ENCODE measurements around the gene SMIM7. TPM values are rescaled to one million over a fixed set of nuclear protein-coding genes. Genes with fewer than 3 reads are reported as not detected.

The SMIM7 gene
- total RNA-seq, 1 donor from 2014 or later = 60.9 TPM

DNA sequence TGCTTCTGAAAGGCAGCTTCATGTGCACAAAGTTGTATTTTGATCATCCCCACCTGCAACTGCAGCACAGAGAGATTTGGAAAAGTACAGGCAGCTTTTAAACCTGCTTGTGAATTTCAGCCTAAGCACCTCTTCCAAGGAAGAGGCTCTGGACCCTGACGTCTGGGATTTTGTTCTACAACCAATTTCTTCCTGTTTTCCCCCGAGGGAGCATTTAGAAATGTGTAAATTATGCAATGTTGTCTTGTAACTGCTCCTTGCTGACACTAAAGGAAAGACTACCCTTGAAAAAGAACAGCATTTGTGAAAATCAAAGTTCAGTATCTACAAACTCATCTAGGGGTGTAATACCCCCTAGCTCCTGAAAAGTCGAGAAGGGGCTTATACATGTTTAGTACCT is 47.3 kb downstream of the SMIM7 start:
- no peaks in the 10 kb centered on the region for H3K9me3 Mint-ChIP-seq
- no peaks in the 10 kb centered on the region for H3K36me3 Mint-ChIP-seq (ENCODE audit: low read depth)
- no peaks in the 10 kb centered on the region for H3K27me3 Mint-ChIP-seq (ENCODE audit: low read depth)
- no peak for DNase-seq (ENCODE audit: low spot score)
- intact Hi-C loops (cut with micrococcal nuclease) = no loop called here
- H3K4me1 Mint-ChIP-seq (ENCODE audit: low read depth) = peaks cover 47% of the 10 kb centered on the region
- no peak overlapping the region for H3K4me3 Mint-ChIP-seq (ENCODE audit: low read depth)
- no peak overlapping the region for H3K27ac Mint-ChIP-seq

DNA sequence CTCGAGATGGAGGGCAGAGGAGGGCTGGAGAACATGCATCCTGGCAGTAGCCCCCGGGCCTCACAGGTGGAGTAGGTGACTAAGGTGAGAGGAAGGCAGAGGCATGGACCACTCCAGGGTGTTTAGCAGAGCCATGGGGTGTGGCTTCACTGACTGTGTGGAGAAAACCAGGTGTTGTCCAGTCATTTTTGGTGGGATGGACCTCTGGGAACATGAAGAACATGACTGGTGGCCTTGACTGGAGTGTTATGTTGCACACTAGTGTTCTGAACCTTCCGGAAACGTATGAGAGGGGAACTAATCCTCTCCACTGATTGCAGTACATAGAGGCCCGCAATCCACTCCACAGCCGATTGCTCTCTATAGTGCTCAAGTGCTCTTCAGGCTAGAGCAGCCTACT is 48.8 kb downstream of the SMIM7 start:
- DNase-seq (ENCODE audit: low spot score) = no peak
- H3K4me1 Mint-ChIP-seq (ENCODE audit: low read depth) = peaks cover 36% of the 10 kb centered on the region
- H3K27ac Mint-ChIP-seq = no peak overlapping the region
- no peaks in the 10 kb centered on the region for H3K9me3 Mint-ChIP-seq
- H3K36me3 Mint-ChIP-seq (ENCODE audit: low read depth) = no peaks in the 10 kb centered on the region
- H3K27me3 Mint-ChIP-seq (ENCODE audit: low read depth) = no peaks in the 10 kb centered on the region
- H3K4me3 Mint-ChIP-seq (ENCODE audit: low read depth) = no peak overlapping the region
- intact Hi-C loops (cut with micrococcal nuclease) = no loop called here

DNA sequence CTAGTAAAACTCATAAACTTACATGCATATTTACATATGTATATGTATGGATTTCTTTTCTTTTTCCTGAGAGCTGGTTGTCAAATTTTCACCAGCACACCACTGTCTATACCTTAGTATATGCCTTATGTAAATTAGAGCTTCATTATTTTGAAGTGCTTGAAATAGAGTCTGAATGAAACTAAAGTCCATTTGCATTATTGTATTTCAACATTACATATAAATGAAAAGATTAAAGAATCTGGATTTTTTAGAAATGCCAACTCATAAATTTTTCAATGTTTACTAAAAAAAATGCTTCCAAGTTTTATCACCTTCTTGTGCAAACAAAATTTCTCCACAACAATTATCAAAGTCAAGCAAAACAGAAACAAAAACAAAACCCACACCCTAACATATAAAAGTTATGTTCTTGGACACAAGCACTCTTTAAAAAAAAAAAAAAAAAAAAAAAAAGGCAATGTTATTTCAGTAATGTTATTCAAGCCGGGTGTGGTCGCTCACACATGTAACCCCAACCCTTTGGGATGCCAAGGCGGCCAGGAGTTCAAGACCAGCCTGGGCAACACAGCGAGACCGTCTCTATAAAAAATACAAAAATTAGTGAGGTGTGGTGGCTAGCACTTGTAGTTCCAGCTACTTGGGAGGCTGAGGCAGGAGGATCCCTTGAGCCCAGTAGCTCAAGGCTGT is 50.3 kb downstream of the SMIM7 start:
- no peaks in the 10 kb centered on the region for H3K27me3 Mint-ChIP-seq (ENCODE audit: low read depth)
- peaks cover 28% of the 10 kb centered on the region for H3K4me1 Mint-ChIP-seq (ENCODE audit: low read depth)
- intact Hi-C loops (cut with micrococcal nuclease) = no loop called here
- DNase-seq (ENCODE audit: low spot score) = no peak
- H3K27ac Mint-ChIP-seq = no peak overlapping the region
- no peak overlapping the region for H3K4me3 Mint-ChIP-seq (ENCODE audit: low read depth)
- H3K9me3 Mint-ChIP-seq = no peaks in the 10 kb centered on the region
- no peaks in the 10 kb centered on the region for H3K36me3 Mint-ChIP-seq (ENCODE audit: low read depth)

DNA sequence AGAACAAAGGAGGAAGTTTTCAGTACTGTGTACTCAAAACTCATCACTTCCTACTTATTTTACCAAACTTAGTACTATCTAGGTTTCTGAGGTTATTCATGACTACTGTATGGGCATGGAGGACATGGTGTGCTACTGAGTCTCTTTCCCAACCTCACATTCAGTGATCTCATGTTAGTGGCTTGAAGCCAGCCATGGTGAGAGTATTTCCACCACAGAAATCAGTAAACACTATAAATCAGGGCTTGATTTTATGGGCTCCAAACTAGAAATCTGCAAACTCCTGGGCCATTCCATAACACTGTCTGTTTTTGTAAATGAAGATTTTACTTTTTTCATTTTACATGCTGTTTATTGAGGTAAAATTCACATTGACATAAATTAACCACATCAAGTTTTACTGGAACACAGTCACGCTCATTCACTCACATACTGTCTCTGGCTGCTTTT is 51.6 kb downstream of the SMIM7 start:
- intact Hi-C loops (cut with micrococcal nuclease) = loop anchor here (1.0 kb wide), 1 partner anchor 14 kb away; no protein-coding TSS in a partner anchor
- H3K4me1 Mint-ChIP-seq (ENCODE audit: low read depth) = peaks cover 24% of the 10 kb centered on the region

DNA sequence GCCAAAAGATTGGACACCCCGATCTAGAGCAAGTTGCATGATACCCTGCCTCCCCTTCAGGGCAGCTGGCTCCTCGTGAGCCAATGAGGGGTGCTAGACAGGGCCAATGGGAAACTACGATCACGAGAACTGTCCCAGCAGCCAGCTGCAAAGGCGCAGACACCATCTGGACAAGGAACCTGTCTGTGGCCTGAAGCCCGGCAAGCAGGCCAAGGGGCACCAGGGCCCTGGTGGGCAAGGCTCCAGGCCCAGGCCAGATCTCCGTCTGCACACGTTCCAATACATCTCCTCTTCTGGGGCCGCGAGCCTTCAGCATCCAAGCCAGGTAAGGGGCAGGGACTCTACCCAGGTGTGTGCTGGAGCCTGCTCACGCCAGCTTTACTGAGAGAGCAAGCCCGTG is 52.1 kb downstream of the SMIM7 start:
- no peaks in the 10 kb centered on the region for H3K9me3 Mint-ChIP-seq
- no peak for DNase-seq (ENCODE audit: low spot score)
- H3K27me3 Mint-ChIP-seq (ENCODE audit: low read depth) = no peaks in the 10 kb centered on the region
- no peaks in the 10 kb centered on the region for H3K36me3 Mint-ChIP-seq (ENCODE audit: low read depth)
- H3K4me3 Mint-ChIP-seq (ENCODE audit: low read depth) = no peak overlapping the region
- intact Hi-C loops (cut with micrococcal nuclease) = loop anchor here (1.0 kb wide), 1 partner anchor 14 kb away; no protein-coding TSS in a partner anchor
- H3K27ac Mint-ChIP-seq = peak overlapping the region; percentile 68
- H3K4me1 Mint-ChIP-seq (ENCODE audit: low read depth) = peaks cover 24% of the 10 kb centered on the region

More for the DNA sequence above, 51.6 kb downstream of the SMIM7 start:
- no peaks in the 10 kb centered on the region for H3K27me3 Mint-ChIP-seq (ENCODE audit: low read depth)
- H3K4me3 Mint-ChIP-seq (ENCODE audit: low read depth) = no peak overlapping the region
- H3K27ac Mint-ChIP-seq = no peak overlapping the region
- no peaks in the 10 kb centered on the region for H3K36me3 Mint-ChIP-seq (ENCODE audit: low read depth)
- H3K9me3 Mint-ChIP-seq = no peaks in the 10 kb centered on the region
- no peak for DNase-seq (ENCODE audit: low spot score)

DNA sequence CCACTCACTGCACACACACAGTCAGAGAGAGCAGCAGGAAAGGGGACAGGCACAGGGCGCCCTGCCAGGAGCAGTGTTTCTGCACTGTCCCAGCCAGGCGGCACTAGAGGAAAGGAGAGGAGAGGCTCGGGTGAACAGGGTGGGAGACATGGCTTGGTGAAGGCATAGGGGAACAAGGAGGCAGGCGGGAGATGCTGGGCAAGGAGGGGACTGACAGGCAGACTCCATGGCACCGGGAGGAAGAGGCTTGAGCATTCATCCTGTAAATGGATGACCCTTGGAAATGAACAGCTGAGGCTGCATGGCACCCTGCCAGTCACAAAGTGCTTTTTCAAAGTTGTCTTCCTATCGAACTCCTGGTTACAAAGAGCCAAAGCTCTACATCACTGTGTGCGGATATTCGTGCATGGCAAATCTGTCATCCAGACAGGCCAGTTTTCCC is 54.4 kb downstream of the SMIM7 start:
- Mint-ChIP-seq H3K27ac (no peak overlapping the region), H3K9me3 (no peaks in the 10 kb centered on the region), H3K27me3 (ENCODE audit: low read depth) (no peaks in the 10 kb centered on the region), H3K4me1 (ENCODE audit: low read depth) (peaks cover 15% of the 10 kb centered on the region), H3K4me3 (ENCODE audit: low read depth) (no peak overlapping the region), H3K36me3 (ENCODE audit: low read depth) (no peaks in the 10 kb centered on the region)
- DNase-seq (ENCODE audit: low spot score) = no peak
- intact Hi-C loops (cut with micrococcal nuclease) = no loop called here

DNA sequence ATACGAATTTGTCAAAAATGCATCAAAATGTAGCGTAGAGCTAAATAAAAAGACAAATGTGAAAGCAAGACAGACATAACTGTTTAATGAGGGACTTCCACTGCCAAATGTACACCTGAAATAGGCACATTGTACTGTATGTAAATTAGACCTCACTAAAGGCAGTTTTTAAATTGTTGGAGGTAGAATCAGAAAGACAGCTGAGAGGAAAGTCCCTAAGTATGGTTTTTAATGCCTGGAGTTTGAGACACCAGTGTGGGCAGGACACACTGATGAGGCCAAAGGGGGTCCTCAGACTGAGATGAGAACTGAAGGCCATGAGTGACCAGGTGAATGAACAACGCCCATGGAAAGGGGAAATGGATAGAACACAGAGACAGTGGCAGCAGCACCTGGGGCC is 54.8 kb downstream of the SMIM7 start:
- H3K27me3 Mint-ChIP-seq (ENCODE audit: low read depth) = no peaks in the 10 kb centered on the region
- H3K27ac Mint-ChIP-seq = no peak overlapping the region
- intact Hi-C loops (cut with micrococcal nuclease) = no loop called here
- no peaks in the 10 kb centered on the region for H3K36me3 Mint-ChIP-seq (ENCODE audit: low read depth)
- no peak for DNase-seq (ENCODE audit: low spot score)
- no peaks in the 10 kb centered on the region for H3K9me3 Mint-ChIP-seq
- no peak overlapping the region for H3K4me3 Mint-ChIP-seq (ENCODE audit: low read depth)
- H3K4me1 Mint-ChIP-seq (ENCODE audit: low read depth) = peaks cover 13% of the 10 kb centered on the region

DNA sequence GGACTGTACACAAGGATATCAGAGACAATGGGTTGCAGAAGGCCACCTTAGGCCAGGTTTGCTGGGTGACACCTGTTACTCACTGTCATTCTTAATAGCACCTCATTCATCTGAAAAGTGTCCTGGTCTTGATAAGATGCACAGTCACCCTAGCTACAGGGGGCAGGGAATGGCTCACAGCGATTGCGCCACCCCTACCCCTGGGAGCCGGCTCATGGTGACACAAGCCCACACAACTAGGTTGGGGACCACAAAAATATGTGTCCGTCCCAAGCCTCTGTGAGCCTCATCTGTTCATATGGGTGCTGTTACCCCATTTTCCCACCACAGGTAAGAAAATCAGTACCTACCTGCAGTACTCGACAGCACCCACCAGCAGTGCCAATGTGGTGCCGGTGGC is 55.3 kb downstream of the SMIM7 start:
- no peak overlapping the region for H3K4me3 Mint-ChIP-seq (ENCODE audit: low read depth)
- intact Hi-C loops (cut with micrococcal nuclease) = no loop called here
- peaks cover 13% of the 10 kb centered on the region for H3K4me1 Mint-ChIP-seq (ENCODE audit: low read depth)
- no peaks in the 10 kb centered on the region for H3K9me3 Mint-ChIP-seq
- no peaks in the 10 kb centered on the region for H3K36me3 Mint-ChIP-seq (ENCODE audit: low read depth)
- no peak overlapping the region for H3K27ac Mint-ChIP-seq
- no peak for DNase-seq (ENCODE audit: low spot score)
- no peaks in the 10 kb centered on the region for H3K27me3 Mint-ChIP-seq (ENCODE audit: low read depth)

DNA sequence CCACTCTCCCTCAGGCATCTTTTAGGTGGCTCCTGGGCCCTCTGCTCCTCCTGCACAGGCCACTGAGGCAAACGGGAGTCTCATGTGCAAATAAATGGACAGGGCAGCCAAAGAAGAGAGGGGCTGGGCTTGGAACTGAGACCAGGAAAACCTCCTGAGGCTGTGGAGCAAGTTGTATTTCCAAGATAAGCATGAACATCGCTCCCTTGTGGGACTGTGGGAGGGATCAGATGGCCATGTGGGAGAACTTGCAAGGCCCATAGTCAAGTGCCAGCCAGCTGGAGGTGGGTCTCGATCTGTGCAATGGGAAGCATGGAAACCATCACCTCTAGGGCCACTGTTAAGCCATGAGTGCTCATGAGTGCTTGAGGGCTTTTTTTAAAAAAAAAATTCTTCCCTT is 56.9 kb downstream of the SMIM7 start:
- DNase-seq (ENCODE audit: low spot score) = no peak
- Mint-ChIP-seq H3K36me3 (ENCODE audit: low read depth) (no peaks in the 10 kb centered on the region), H3K4me3 (ENCODE audit: low read depth) (no peak overlapping the region), H3K4me1 (ENCODE audit: low read depth) (peaks cover 6% of the 10 kb centered on the region), H3K27ac (no peak overlapping the region), H3K27me3 (ENCODE audit: low read depth) (no peaks in the 10 kb centered on the region), H3K9me3 (no peaks in the 10 kb centered on the region)
- intact Hi-C loops (cut with micrococcal nuclease) = no loop called here

DNA sequence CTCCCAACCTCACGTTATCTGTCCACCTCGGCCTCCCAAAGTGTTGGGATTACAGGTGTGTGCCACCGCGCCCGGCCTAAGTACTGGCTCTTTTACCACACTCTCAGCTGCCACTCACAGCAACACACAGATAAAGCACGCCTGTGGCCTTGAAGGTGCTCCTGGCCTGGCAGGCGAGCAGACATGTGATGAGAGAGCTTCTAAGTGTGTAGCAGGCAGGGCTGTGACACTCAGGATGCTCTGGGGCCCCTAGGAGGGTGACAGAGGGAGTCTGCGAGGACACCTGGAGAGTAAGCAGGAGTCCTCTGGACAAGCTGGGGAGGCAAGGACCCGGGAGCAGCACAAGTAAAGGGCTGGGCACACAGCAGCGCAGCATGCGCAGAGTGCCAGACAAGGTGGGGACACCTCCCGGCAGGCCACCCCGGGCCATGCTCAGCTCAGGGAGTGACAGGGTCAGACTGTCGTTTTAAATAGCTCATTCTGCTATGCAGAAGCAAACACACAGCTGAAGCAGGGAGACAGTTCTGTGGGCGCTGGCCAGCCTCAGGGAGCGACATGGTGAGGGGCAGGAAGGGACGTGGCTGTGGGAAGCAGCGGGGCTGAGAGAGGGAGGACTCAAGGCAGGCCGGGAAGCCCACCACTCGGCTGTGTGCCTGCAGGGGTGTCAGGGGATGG is 58.4 kb downstream of the SMIM7 start:
- peaks cover 6% of the 10 kb centered on the region for H3K36me3 Mint-ChIP-seq (ENCODE audit: low read depth)
- H3K4me1 Mint-ChIP-seq (ENCODE audit: low read depth) = peaks cover 7% of the 10 kb centered on the region
- no peak overlapping the region for H3K4me3 Mint-ChIP-seq (ENCODE audit: low read depth)
- DNase-seq (ENCODE audit: low spot score) = no peak
- H3K27me3 Mint-ChIP-seq (ENCODE audit: low read depth) = no peaks in the 10 kb centered on the region
- H3K27ac Mint-ChIP-seq = no peak overlapping the region
- intact Hi-C loops (cut with micrococcal nuclease) = no loop called here
- no peaks in the 10 kb centered on the region for H3K9me3 Mint-ChIP-seq

DNA sequence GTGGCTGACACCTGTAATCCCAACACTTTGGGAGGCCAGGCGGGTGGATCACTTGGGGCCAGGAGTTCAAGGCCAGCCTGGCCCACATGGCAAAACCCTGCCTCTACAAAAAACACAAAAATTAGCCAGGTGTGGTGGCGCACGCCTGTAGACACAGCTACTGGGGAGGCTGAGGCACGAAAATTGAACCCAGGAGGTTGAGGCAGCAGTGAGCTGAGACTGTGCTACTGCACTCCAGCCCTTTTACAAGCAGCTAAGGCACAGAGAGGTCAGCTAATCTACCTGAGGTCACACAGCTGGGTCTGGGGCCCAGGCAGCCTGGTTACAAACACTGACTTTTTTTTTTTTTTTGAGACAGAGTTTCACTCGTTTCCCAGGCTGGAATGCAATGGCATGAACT is 59.1 kb downstream of the SMIM7 start:
- H3K27ac Mint-ChIP-seq = no peak overlapping the region

DNA sequence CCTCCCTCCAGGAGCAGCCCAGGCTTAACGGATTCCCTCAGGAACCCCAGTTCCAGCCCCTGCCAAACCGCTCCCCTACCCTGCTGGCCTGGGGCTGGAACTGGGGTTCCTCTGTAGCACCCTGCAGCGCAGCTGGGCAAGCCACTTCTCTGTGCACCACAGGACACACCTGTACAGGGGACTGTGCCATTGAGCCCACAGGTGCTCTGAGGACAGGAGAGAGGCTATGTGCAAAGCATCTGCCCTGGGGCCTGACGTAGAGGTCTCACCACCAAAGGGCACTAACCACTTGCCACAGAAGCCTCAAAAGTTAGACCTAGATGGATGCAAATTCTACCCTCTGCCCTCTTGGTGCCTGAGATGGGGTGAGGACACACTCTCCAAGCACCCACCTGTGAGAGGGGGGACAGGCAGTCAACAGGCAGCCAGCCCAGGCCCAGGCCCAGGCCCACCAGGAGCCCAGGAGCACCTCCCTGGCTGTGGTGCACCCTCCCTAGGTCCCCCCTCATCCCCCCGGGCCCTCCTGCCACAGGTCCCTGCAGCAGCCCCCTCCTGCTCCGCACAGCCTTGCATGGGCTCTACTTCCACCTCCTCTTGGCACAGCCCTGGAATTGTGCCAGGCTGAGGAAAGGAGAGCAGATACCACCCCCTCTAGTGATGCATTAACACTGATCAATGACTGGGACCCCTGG is 60.1 kb downstream of the SMIM7 start:
- DNase-seq (ENCODE audit: low spot score) = no peak
- Mint-ChIP-seq H3K4me1 (ENCODE audit: low read depth) (peaks cover 21% of the 10 kb centered on the region), H3K27ac (no peak overlapping the region), H3K4me3 (ENCODE audit: low read depth) (no peak overlapping the region), H3K36me3 (ENCODE audit: low read depth) (peaks cover 6% of the 10 kb centered on the region), H3K9me3 (no peaks in the 10 kb centered on the region), H3K27me3 (ENCODE audit: low read depth) (no peaks in the 10 kb centered on the region)
- intact Hi-C loops (cut with micrococcal nuclease) = no loop called here

More for the DNA sequence above, 59.1 kb downstream of the SMIM7 start:
- intact Hi-C loops (cut with micrococcal nuclease) = no loop called here
- peaks cover 12% of the 10 kb centered on the region for H3K4me1 Mint-ChIP-seq (ENCODE audit: low read depth)
- no peak overlapping the region for H3K4me3 Mint-ChIP-seq (ENCODE audit: low read depth)
- peaks cover 6% of the 10 kb centered on the region for H3K36me3 Mint-ChIP-seq (ENCODE audit: low read depth)
- H3K9me3 Mint-ChIP-seq = no peaks in the 10 kb centered on the region
- H3K27me3 Mint-ChIP-seq (ENCODE audit: low read depth) = no peaks in the 10 kb centered on the region
- no peak for DNase-seq (ENCODE audit: low spot score)

DNA sequence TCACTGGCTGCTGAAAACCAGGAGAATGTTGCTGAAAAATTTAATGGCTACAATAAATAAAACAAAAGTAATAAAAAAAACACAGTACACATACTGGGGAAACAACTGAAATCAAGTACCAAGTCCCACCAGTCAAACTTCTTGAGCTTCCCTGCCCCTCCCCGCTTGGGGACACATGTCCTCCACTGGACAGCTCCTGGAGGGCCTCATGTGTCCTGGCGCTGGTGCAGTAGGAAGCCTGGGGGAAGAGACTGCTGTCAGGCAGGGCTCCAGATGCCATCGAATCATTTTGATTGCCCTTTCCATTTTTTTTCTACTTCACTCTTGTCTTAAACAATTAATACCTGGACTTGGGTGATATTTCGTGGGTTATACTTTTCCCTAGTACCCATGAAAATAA is 61.1 kb downstream of the SMIM7 start:
- Mint-ChIP-seq H3K27me3 (ENCODE audit: low read depth) (no peaks in the 10 kb centered on the region), H3K9me3 (no peaks in the 10 kb centered on the region), H3K27ac (no peak overlapping the region), H3K4me1 (ENCODE audit: low read depth) (peaks cover 28% of the 10 kb centered on the region), H3K4me3 (ENCODE audit: low read depth) (no peak overlapping the region), H3K36me3 (ENCODE audit: low read depth) (peaks cover 6% of the 10 kb centered on the region)
- intact Hi-C loops (cut with micrococcal nuclease) = no loop called here
- DNase-seq (ENCODE audit: low spot score) = no peak
